Lower leg skin (tissue), 4 donors: ENCODE data around the gene TTLL4. TPM values are rescaled to one million over a fixed set of nuclear protein-coding genes. Genes with fewer than 3 reads are reported as not detected.

ENCODE experiments used
- DNase-seq, 2 donors: peaks; one replicate each; pipeline ENCODE4 v3.0.0-alpha.2; 2019; ENCODE audit warnings: low spot score in 2 of 2
- H3K4me3 ChIP-seq: fragments of 200-600 bp; sonication (generic); 2 replicates; pipeline ENCODE4 v1.5.1; 2017; ENCODE audit warnings: mild to moderate bottlenecking, low read depth; ENCODE audit not compliant: poor library complexity, severe bottlenecking
- POLR2A ChIP-seq, 2 donors: fragments of 450-650 bp; IDR thresholded peaks; one replicate each; pipeline ENCODE4 v1.6.1; 2016 to 2017; ENCODE audit warnings: antibody characterized with exemption in 2 of 2, mild to moderate bottlenecking in 1 of 2, moderate library complexity in 1 of 2
- WGBS, 2 donors: methylation state at CpG; one replicate each; pipeline ENCODE4 v1.1.5; 2018; 5-methylcytosine and 5-hydroxymethylcytosine counted together
- intact Hi-C: fragments of 100-400 bp; cut with DNase I; formaldehyde crosslinking; loops from one replicate; pipeline ENCODE4 v1.15.0; 2023; ENCODE audit warnings: low total_unique reads
- total RNA-seq, 4 donors: library from RNA; depleted of rRNA; stranded (reverse); fragments of >200 nt; gene quantifications; one replicate each; pipeline ENCODE4 v1.1.0, GENCODE V29; 2016
- TF ChIP-seq, protein P1 (sequence below), 3 donors: fragments of 450-650 bp; IDR thresholded peaks; one replicate each; pipeline ENCODE4 v1.5.1; 2016; ENCODE audit warnings: antibody characterized with exemption in 3 of 3, mild to moderate bottlenecking in 3 of 3, moderate library complexity in 2 of 3

TTLL4 gene
- total RNA-seq, 4 donors from 2014 or later = 4.4 to 19.4 (median 17.4) TPM

DNA sequence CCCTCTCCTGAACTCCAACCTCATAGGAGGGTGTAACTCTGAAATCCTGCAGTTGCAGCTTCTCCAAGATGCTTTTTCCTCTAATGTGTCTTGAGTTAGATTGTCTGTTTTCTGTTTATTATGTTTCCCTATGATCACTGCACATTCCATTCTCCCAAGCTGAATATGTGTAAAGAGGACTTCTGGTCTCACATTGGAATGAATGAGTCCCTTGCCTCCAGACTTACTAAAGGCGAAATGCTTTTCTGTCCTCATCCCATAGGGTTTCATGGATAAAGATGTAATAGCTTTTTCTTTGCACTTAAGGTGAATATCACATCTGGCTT, 35.8 kb downstream of the TTLL4 start:
- DNase-seq = no peak
- no peak for TF ChIP-seq POLR2A (IDR thresholded peaks at IDR 0.05)
- TF ChIP-seq, protein P1, sequence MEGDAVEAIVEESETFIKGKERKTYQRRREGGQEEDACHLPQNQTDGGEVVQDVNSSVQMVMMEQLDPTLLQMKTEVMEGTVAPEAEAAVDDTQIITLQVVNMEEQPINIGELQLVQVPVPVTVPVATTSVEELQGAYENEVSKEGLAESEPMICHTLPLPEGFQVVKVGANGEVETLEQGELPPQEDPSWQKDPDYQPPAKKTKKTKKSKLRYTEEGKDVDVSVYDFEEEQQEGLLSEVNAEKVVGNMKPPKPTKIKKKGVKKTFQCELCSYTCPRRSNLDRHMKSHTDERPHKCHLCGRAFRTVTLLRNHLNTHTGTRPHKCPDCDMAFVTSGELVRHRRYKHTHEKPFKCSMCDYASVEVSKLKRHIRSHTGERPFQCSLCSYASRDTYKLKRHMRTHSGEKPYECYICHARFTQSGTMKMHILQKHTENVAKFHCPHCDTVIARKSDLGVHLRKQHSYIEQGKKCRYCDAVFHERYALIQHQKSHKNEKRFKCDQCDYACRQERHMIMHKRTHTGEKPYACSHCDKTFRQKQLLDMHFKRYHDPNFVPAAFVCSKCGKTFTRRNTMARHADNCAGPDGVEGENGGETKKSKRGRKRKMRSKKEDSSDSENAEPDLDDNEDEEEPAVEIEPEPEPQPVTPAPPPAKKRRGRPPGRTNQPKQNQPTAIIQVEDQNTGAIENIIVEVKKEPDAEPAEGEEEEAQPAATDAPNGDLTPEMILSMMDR (IDR thresholded peaks at IDR 0.05) = no peak
- 90 to 100% methylated on average over 1 of the region's 1 CpG for WGBS, 2 donors
- intact Hi-C loops = no loop called here
- no peak overlapping the region for H3K4me3 ChIP-seq

DNA sequence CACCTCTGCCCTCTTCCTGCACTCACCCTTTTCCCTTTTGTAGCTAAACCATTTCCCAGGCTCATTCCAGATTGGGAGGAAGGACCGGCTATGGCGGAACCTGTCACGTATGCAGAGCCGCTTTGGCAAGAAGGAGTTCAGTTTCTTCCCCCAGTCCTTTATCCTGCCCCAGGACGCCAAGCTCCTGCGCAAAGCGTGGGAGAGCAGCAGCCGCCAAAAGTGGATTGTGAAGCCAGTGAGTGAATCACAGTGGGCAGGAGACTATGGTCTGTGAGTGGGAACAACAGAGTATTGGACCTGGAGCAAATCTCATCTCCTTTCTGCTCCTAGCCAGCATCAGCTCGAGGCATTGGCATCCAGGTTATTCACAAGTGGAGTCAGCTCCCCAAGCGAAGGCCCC, 36.3 kb downstream of the TTLL4 start:
- TF ChIP-seq, protein P1 (IDR thresholded peaks at IDR 0.05) = no peak
- TF ChIP-seq POLR2A (IDR thresholded peaks at IDR 0.05) = no peak
- intact Hi-C loops = no loop called here
- H3K4me3 ChIP-seq = no peak overlapping the region
- 92 to 96% methylated on average over 10 of the region's 10 CpGs for WGBS, 2 donors
- DNase-seq = no peak

DNA sequence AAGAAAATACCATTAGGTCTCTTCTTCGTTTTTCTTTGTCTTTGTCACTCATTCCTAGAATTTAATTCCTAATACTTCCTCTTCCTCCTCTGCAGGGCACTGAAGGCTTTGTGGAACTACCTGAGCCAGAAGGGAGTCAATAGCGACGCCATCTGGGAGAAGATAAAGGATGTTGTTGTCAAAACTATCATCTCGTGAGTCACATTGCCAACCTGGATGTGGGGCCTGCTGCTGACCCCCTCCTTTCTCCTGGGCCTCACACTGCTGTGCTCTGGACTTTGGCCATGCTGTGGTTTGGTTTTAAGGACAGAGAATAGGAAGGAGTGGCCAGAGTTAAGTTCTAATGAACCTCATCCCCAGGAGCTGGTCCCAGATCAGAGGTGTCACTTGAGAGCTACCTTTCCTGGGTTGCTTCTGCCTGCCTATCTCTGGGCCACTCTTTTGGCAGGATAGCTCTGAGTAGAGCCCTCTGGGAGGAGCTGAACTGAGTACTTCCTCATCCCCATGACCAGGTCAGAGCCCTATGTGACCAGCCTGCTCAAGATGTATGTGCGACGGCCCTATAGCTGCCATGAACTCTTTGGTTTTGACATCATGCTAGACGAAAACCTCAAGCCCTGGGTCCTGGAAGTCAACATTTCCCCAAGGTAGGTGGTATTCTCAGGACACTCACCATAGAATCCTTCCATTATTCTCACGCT, 38.3 kb downstream of the TTLL4 start:
- intact Hi-C loops = no loop called here
- DNase-seq = no peak
- TF ChIP-seq, protein P1 (IDR thresholded peaks at IDR 0.05) = no peak
- WGBS, 2 donors = 90 to 92% methylated on average over 8 of the region's 8 CpGs
- no peak overlapping the region for H3K4me3 ChIP-seq

DNA sequence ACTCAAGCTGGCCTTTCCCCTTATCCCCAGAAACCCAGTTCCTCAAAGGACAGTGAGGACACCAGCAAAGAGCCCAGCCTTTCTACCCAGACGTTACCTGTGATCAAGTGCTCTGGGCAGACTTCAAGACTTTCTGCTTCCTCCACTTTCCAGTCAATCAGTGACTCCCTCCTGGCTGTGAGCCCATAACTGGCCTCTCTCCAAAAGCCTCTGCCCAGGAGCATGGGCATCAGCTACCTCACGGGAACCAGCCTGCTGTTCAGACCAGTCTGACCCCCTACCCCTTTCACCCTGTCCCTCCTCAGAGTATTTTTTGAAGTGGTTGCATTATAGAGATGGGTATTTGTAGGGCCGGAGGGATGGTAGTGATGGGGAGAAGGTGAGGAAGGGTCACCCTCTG, 43.6 kb downstream of the TTLL4 start:
- intact Hi-C loops = no loop called here
- no peak overlapping the region for H3K4me3 ChIP-seq
- TF ChIP-seq, protein P1 (IDR thresholded peaks at IDR 0.05) = no peak
- DNase-seq = no peak
- 81 to 90% methylated on average over 3 of the region's 3 CpGs for WGBS, 2 donors

DNA sequence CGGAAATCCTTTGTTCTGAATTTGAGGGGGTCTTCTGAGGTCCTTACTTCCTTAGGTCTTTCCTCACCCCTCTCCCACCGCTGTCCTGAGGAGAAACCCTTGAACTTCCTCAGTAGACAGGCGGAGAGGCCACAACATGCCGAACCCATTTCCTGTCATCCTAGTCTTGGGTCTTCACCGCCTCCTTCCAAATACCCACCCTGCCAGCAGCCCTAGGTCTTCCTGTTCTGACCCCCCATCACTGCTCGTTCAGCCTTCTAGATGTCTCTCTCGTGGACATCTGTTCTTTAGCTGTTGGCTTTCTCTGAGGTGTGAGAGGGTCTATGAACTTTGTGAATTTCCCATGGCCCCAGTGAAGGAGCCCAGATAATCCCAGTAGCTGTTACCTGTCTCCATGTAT, 44.1 kb downstream of the TTLL4 start:
- H3K4me3 ChIP-seq = no peak overlapping the region
- DNase-seq = no peak
- 92% methylated on average over 7 of the region's 7 CpGs for WGBS, 2 donors
- no peak for TF ChIP-seq POLR2A (IDR thresholded peaks at IDR 0.05)
- TF ChIP-seq, protein P1 (IDR thresholded peaks at IDR 0.05) = no peak
- intact Hi-C loops = no loop called here

DNA sequence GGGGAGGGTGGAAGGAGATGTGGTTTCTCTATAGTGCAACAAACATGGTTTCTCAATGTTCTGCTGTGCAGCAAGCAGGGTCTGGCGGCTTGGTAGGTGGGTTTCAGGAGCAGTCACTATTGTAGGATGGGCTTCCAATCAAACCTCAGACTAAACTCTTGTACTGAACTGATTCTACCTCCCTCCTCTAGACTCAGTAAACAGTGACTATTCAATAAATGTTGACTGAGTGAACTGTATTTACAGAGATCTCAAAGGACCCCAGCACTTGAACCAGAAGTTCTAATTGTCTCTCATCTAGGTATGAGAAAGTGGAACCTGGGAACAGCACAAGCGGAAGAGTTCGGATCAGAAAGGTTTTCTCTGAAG, 44.5 kb downstream of the TTLL4 start:
- DNase-seq = no peak
- WGBS, 2 donors = 94 to 97% methylated on average over 3 of the region's 3 CpGs
- no peak overlapping the region for H3K4me3 ChIP-seq
- intact Hi-C loops = no loop called here
- TF ChIP-seq, protein P1 (IDR thresholded peaks at IDR 0.05) = no peak
- no peak for TF ChIP-seq POLR2A (IDR thresholded peaks at IDR 0.05)
